OCI-LY3 (cell line): ENCODE measurements around the gene IGFL2.
"Not testable (repeated sequence)": the region's sequence is repeated elsewhere in the genome, so short reads cannot be mapped to it uniquely, and the experiment has no call there.

Experiments
- H2AFZ ChIP-seq: fragments of 200-600, 300-600 bp; shearing (Covaris generic); 2 replicates; pipeline ENCODE4 v1.6.0; 2014; ENCODE audit warnings: antibody characterized with exemption, low read depth, low read length
- H3K27ac ChIP-seq: fragments of 200-600, 300-600 bp; sonication (generic); 2 replicates; pipeline ENCODE4 v1.5.1; 2014; ENCODE audit warnings: mild to moderate bottlenecking, low read length, moderate library complexity, mixed read lengths
- H3K27me3 ChIP-seq: fragments of 200-600, 300-600 bp; sonication (generic); 2 replicates; pipeline ENCODE4 v1.6.1; 2014; ENCODE audit warnings: low read depth, low read length, mixed read lengths
- H3K36me3 ChIP-seq: fragments of 200-600, 300-600 bp; sonication (generic); replicated peaks from 2 replicates; pipeline ENCODE3; 2014; ENCODE audit warnings: low read depth, low read length, mixed read lengths
- H3K4me1 ChIP-seq: fragments of 300-600, 200-600 bp; sonication (generic); 2 replicates; pipeline ENCODE4 v1.6.1; 2014; ENCODE audit warnings: low read length, mixed read lengths
- H3K4me2 ChIP-seq: fragments of 200-600, 300-600 bp; sonication (generic); 2 replicates; pipeline ENCODE4 v1.6.1; 2014; ENCODE audit warnings: low read length, mixed read lengths
- H3K4me3 ChIP-seq: fragments of 300-600, 200-600 bp; sonication (generic); 2 replicates; pipeline ENCODE4 v1.5.1; 2014; ENCODE audit warnings: antibody characterized with exemption, mild to moderate bottlenecking, low read length, moderate library complexity
- H3K79me2 ChIP-seq: fragments of 300-600, 200-600 bp; shearing (Covaris generic); 2 replicates; pipeline ENCODE4 v1.6.1; 2014; ENCODE audit warnings: mild to moderate bottlenecking, low read length, mixed read lengths
- H3K9ac ChIP-seq: fragments of 300-600, 200-600 bp; shearing (Covaris generic); 2 replicates; pipeline ENCODE4 v1.6.0; 2014; ENCODE audit warnings: mild to moderate bottlenecking, low read length, moderate library complexity
- H3K9me3 ChIP-seq: fragments of 200-600, 300-600 bp; shearing (Covaris generic); 2 replicates; pipeline ENCODE4 v1.6.1; 2014; ENCODE audit warnings: low read length, mixed read lengths; ENCODE audit not compliant: insufficient read depth
- H4K20me1 ChIP-seq: fragments of 200-600, 300-600 bp; sonication (generic); 2 replicates; pipeline ENCODE4 v1.6.1; 2016; ENCODE audit warnings: low read length, mixed read lengths; ENCODE audit not compliant: insufficient read depth
- CTCF ChIP-seq: fragments of 200-600, 300-600 bp; sonication (generic); IDR thresholded peaks from 2 replicates; pipeline ENCODE4 v1.5.1; 2014; ENCODE audit warnings: antibody characterized with exemption, low read length, low read depth
- EZH2phosphoT487 ChIP-seq: fragments of 200-600 bp; shearing (Covaris generic); IDR thresholded peaks from 2 replicates; pipeline ENCODE4 v1.6.1; 2018; ENCODE audit warnings: antibody characterized with exemption, mixed run types, low read depth

IGFL2 gene

DNA sequence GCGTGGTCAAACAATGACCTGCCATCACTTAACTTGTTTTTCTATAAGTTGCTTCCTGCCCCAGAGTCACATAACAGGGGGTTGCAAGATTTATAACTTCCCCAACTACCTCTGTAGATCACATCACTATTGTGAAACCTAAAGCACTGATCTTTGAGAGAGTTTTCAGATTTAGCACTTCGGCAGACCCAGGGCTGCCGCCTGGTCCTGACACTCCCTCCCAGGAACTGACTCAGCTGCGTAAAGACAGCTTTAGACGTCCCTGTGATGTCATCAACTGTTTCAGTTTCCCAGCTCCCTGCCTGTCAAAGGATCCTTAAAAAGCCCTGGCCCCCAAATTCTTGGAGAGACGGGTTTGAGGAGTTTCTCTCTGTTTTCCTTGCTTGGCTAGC, 33.3 kb downstream of the IGFL2 start:
- H3K4me2 ChIP-seq, result peak overlapping the region; percentile 69
- H3K9ac ChIP-seq, result peak overlapping the region; percentile 47; the same call in 1 of the 2 replicates
- peak overlapping the region; percentile 95 for H2AFZ ChIP-seq

GRCh38 chr19:46182476-46182875, 34.4 kb downstream of the IGFL2 start:
- no peak overlapping the region for H3K9ac ChIP-seq
- H4K20me1 ChIP-seq, result no peaks in the 10 kb centered on the region
- H3K4me1 ChIP-seq, result peaks cover 80% of the 10 kb centered on the region
- no peak overlapping the region for H3K27ac ChIP-seq
- no peak overlapping the region for H3K4me3 ChIP-seq
- TF ChIP-seq CTCF, result no peak
- TF ChIP-seq EZH2phosphoT487, result no peak
- no peaks in the 10 kb centered on the region for H3K36me3 ChIP-seq
- H2AFZ ChIP-seq, result no peak overlapping the region
- H3K9me3 ChIP-seq, result no peaks in the 10 kb centered on the region
- H3K79me2 ChIP-seq, result no peaks in the 10 kb centered on the region
- no peak overlapping the region for H3K4me2 ChIP-seq
- no peaks in the 10 kb centered on the region for H3K27me3 ChIP-seq

More for the DNA sequence above, 33.3 kb downstream of the IGFL2 start:
- TF ChIP-seq CTCF (no peak), EZH2phosphoT487 (no peak)
- Histone ChIP-seq H4K20me1 (no peaks in the 10 kb centered on the region), H3K27ac (peak overlapping the region; percentile 75), H3K4me1 (peaks cover 78% of the 10 kb centered on the region), H3K27me3 (no peaks in the 10 kb centered on the region), H3K4me3 (peak overlapping the region; percentile 15), H3K36me3 (no peaks in the 10 kb centered on the region), H3K9me3 (no peaks in the 10 kb centered on the region), H3K79me2 (no peaks in the 10 kb centered on the region)

GRCh38 chr19:46184775-46185710, 37.0 kb downstream of the IGFL2 start:
- peak overlapping the region; percentile 68 for H3K9ac ChIP-seq
- H3K79me2 ChIP-seq, H4K20me1 ChIP-seq, H3K9me3 ChIP-seq, H2AFZ ChIP-seq, H3K27me3 ChIP-seq, H3K36me3 ChIP-seq: not testable (repeated sequence)
- H3K4me3 ChIP-seq, result peak overlapping the region; percentile 45
- H3K4me2 ChIP-seq, result peak overlapping the region; percentile 68
- peak overlapping the region; percentile 90 for H3K27ac ChIP-seq
- peaks cover 74% of the 10 kb centered on the region for H3K4me1 ChIP-seq

DNA sequence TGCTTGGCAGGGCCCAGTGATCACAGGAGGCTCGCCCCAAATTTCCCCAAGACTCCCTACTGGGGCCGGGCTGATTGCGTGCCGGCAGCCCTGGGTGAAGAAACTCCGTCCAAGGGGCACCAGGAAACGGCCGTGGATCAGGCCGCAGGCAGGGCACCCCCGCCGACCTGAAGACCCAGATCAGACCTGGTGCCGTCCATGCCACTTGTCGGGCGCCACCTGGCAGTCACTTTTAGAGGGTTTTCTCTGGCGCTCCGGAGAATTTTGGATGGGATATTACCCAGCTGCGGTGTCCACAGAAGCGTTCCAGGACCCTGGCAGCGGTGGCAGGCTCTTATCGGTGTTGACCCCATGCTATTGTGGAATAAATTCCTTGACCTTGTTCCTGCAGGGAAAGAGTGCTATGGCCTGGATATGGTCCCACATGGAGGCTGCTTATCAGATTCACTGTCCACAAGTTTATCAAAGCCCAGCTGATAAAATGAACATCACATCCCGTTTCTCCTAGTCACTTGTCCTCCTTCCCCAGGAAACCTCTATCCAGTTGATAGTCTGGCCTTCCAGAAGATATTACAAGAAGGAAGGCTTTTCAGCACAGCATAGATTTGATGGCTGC, 38.2 kb downstream of the IGFL2 start:
- Histone ChIP-seq H3K4me2 (peak overlapping the region; percentile 68; the same call in 1 of the 2 replicates), H2AFZ (0 out of 2 replicates have a peak overlapping the region, but pooled peaks have one; percentile 8), H3K27ac (peak overlapping the region; percentile 90), H4K20me1 (no peaks in the 10 kb centered on the region), H3K36me3 (no peaks in the 10 kb centered on the region), H3K79me2 (no peaks in the 10 kb centered on the region), H3K9me3 (no peaks in the 10 kb centered on the region), H3K4me1 (peaks cover 64% of the 10 kb centered on the region), H3K4me3 (no peak overlapping the region), H3K9ac (peak overlapping the region; percentile 1; the same call in 1 of the 2 replicates), H3K27me3 (peaks cover 13% of the 10 kb centered on the region)
- no peak for TF ChIP-seq EZH2phosphoT487
- no peak for TF ChIP-seq CTCF
